GM18909 (cell line): ENCODE results near the gene C9orf50.

Experiments
- ATAC-seq: cut with Tn5 transposase; IDR thresholded peaks from one replicate; pipeline ENCODE4 v1.9.1; 2021; ENCODE audit warnings: mild to moderate bottlenecking; ENCODE audit not compliant: unreplicated experiment, poor library complexity

The C9orf50 gene

GRCh38 chr9:129612815-129613519, 7.9 kb downstream of the C9orf50 start:
- ATAC-seq: no peak

GRCh38 chr9:129612123-129612522, 8.8 kb downstream of the C9orf50 start:
- no peak for ATAC-seq

GRCh38 chr9:129611307-129611800, 9.5 kb downstream of the C9orf50 start:
- no peak for ATAC-seq

- ATAC-seq: peak; percentile 58
Measured at GRCh38 chr9:129610473-129611306, 10.2 kb downstream of the C9orf50 start.

GRCh38 chr9:129610213-129610472, 10.8 kb downstream of the C9orf50 start:
- peak; percentile 11 for ATAC-seq

- ATAC-seq: no peak
Measured at GRCh38 chr9:129609486-129610212, 11.3 kb downstream of the C9orf50 start.

GRCh38 chr9:129608561-129609481, 12.1 kb downstream of the C9orf50 start:
- no peak for ATAC-seq

GRCh38 chr9:129607027-129607387, 13.9 kb downstream of the C9orf50 start:
- ATAC-seq: no peak

GRCh38 chr9:129606161-129607026, 14.5 kb downstream of the C9orf50 start:
- ATAC-seq: no peak

- no peak for ATAC-seq
Measured at GRCh38 chr9:129604766-129605163, 16.1 kb downstream of the C9orf50 start.

- ATAC-seq: no peak
Measured at GRCh38 chr9:129604056-129604765, 16.7 kb downstream of the C9orf50 start.

GRCh38 chr9:129602598-129603415, 18.1 kb downstream of the C9orf50 start:
- no peak for ATAC-seq

GRCh38 chr9:129601082-129601674, 19.7 kb downstream of the C9orf50 start:
- ATAC-seq: no peak

- ATAC-seq: no peak
Measured at GRCh38 chr9:129598089-129598596, 22.8 kb downstream of the C9orf50 start.

GRCh38 chr9:129597355-129598088, 23.4 kb downstream of the C9orf50 start:
- no peak for ATAC-seq

GRCh38 chr9:129596541-129597331, 24.2 kb downstream of the C9orf50 start:
- no peak for ATAC-seq
